Vagina (tissue), 2 donors: Measurements from ENCODE around the gene FITM2. TPM values are rescaled to one million over a fixed set of nuclear protein-coding genes. Genes with fewer than 3 reads are reported as not detected.

Experiments used
- DNase-seq, 2 donors: peaks; one replicate each; pipeline ENCODE4 v3.0.0-alpha.2; 2017; ENCODE audit errors: extremely low spot score in 2 of 2
- H3K27ac ChIP-seq: fragments of 200-600 bp; sonication (generic); one replicate; pipeline ENCODE4 v1.5.1; 2019
- H3K27me3 ChIP-seq: fragments of 200-600 bp; sonication (generic); one replicate; pipeline ENCODE4 v1.5.1; 2019
- H3K36me3 ChIP-seq, 2 donors: fragments of 200-600 bp; sonication (generic); one replicate each; pipeline ENCODE4 v1.5.1; 2017 to 2019
- H3K4me1 ChIP-seq: fragments of 200-600 bp; sonication (generic); one replicate; pipeline ENCODE4 v1.5.1; 2019
- H3K4me3 ChIP-seq, 2 donors: fragments of 200-600 bp; sonication (generic); 1 replicate in 1 of 2; 2 replicates in 1 of 2; pipeline ENCODE4 v1.5.1; 2016 to 2019
- H3K9me3 ChIP-seq: fragments of 200-600 bp; sonication (generic); one replicate; pipeline ENCODE4 v1.5.1; 2019
- CTCF ChIP-seq, 3 experiments: fragments of 450-650 bp in 2 of 3; fragments of 200-600 bp in 1 of 3; sonication (generic) in 1 of 3; IDR thresholded peaks; one replicate each; pipeline ENCODE4 v1.5.1; 2017 to 2019; ENCODE audit warnings: antibody characterized with exemption in 3 of 3, mild to moderate bottlenecking in 2 of 3, moderate library complexity in 2 of 3
- POLR2A ChIP-seq, 2 donors: fragments of 450-650 bp; IDR thresholded peaks; one replicate each; pipeline ENCODE4 v1.6.1; 2017; ENCODE audit warnings: antibody characterized with exemption in 2 of 2, mild to moderate bottlenecking in 2 of 2, moderate library complexity in 2 of 2
- POLR2AphosphoS5 ChIP-seq, 2 donors: sonication (generic); formaldehyde crosslinking; IDR thresholded peaks; one replicate each; pipeline ENCODE4 v1.9.0; 2017; ENCODE audit warnings: antibody characterized with exemption in 2 of 2, mild to moderate bottlenecking in 2 of 2, low read depth in 1 of 2; ENCODE audit not compliant: insufficient read depth in 1 of 2
- intact Hi-C: fragments of 100-400 bp; cut with DNase I; formaldehyde crosslinking; loops from one replicate; pipeline ENCODE4 v1.15.1; 2023
- total RNA-seq: library from RNA; depleted of rRNA; stranded (reverse); fragments of >200 nt; gene quantifications from one replicate; pipeline ENCODE4 v1.2.3, GENCODE V29; 2016

Gene FITM2
- total RNA-seq, 1 donor from 2014 or later, result 7.4 TPM

GRCh38 chr20:44264287-44264686, 46.7 kb downstream of the FITM2 start:
- H3K27me3 ChIP-seq, result no peaks in the 10 kb centered on the region
- no peaks in the 10 kb centered on the region for H3K9me3 ChIP-seq
- H3K4me1 ChIP-seq, result no peaks in the 10 kb centered on the region
- no peak for DNase-seq
- H3K4me3 ChIP-seq, result no peak overlapping the region
- intact Hi-C loops, result no loop called here
- H3K27ac ChIP-seq, result no peak overlapping the region
- no peak for TF ChIP-seq CTCF (IDR thresholded peaks at IDR 0.05)
- TF ChIP-seq POLR2A (IDR thresholded peaks at IDR 0.05), result no peak
- TF ChIP-seq POLR2AphosphoS5 (IDR thresholded peaks at IDR 0.05; ENCODE audit: insufficient read depth in 1 of 2, low read depth in 1 of 2), result no peak
- H3K36me3 ChIP-seq, result no peaks in the 10 kb centered on the region

GRCh38 chr20:44258226-44258890, 52.6 kb downstream of the FITM2 start:
- no peak overlapping the region for H3K27ac ChIP-seq
- H3K4me3 ChIP-seq, result no peak overlapping the region
- no peaks in the 10 kb centered on the region for H3K4me1 ChIP-seq
- intact Hi-C loops, result no loop called here
- no peak for TF ChIP-seq POLR2AphosphoS5 (IDR thresholded peaks at IDR 0.05; ENCODE audit: insufficient read depth in 1 of 2, low read depth in 1 of 2)
- no peak for TF ChIP-seq POLR2A (IDR thresholded peaks at IDR 0.05)
- no peak for TF ChIP-seq CTCF (IDR thresholded peaks at IDR 0.05)
- no peaks in the 10 kb centered on the region for H3K9me3 ChIP-seq
- no peaks in the 10 kb centered on the region for H3K36me3 ChIP-seq
- H3K27me3 ChIP-seq, result no peaks in the 10 kb centered on the region
- no peak for DNase-seq

DNA sequence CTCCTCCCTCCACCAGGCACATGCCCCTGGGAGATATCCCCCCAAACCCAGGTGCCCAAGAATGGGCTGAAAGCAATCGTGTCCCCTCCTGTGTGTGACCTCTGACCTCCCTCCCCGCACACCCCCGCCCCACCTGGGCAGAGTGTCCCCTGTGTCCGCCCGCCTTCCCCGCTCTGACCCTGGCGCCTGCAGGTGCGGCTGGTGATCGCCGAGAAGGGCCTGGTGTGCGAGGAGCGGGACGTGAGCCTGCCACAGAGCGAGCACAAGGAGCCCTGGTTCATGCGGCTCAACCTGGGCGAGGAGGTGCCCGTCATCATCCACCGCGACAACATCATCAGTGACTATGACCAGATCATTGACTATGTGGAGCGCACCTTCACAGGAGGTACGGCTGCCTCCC, 54.0 kb downstream of the FITM2 start:
- Histone ChIP-seq H3K4me1 (no peaks in the 10 kb centered on the region), H3K4me3 (no peak overlapping the region), H3K27me3 (no peaks in the 10 kb centered on the region), H3K36me3 (no peaks in the 10 kb centered on the region), H3K9me3 (no peaks in the 10 kb centered on the region), H3K27ac (no peak overlapping the region)
- TF ChIP-seq POLR2AphosphoS5 (IDR thresholded peaks at IDR 0.05; ENCODE audit: insufficient read depth in 1 of 2, low read depth in 1 of 2) (no peak), CTCF (IDR thresholded peaks at IDR 0.05) (no peak), POLR2A (IDR thresholded peaks at IDR 0.05) (no peak)
- intact Hi-C loops, result no loop called here
- DNase-seq, result no peak

DNA sequence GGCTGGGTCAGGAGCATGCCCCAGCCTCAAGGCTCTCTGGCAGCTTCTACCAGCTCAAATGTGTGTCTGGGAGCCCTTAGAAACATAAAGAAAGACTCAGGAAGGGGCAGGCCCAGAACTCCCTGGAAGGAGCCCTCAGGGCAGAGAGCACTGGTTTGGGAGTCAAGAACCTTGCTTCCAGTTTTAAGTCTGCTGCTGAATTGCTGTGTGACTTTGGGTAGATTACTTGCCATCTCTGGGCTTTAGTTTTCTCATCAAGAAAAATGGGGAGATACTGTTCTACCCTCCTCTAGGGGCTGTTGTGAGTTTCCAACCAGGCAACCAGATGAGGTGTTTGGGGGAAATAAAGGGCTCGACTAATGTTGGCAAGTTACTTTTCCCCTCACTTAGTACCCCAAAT, 55.1 kb downstream of the FITM2 start:
- no peak overlapping the region for H3K27ac ChIP-seq
- no peak for TF ChIP-seq POLR2A (IDR thresholded peaks at IDR 0.05)
- TF ChIP-seq CTCF (IDR thresholded peaks at IDR 0.05), result no peak
- TF ChIP-seq POLR2AphosphoS5 (IDR thresholded peaks at IDR 0.05; ENCODE audit: insufficient read depth in 1 of 2, low read depth in 1 of 2), result no peak
- intact Hi-C loops, result no loop called here

GRCh38 chr20:44254073-44254472, 56.9 kb downstream of the FITM2 start:
- no peak for DNase-seq
- intact Hi-C loops, result no loop called here
- no peaks in the 10 kb centered on the region for H3K36me3 ChIP-seq
- TF ChIP-seq POLR2AphosphoS5 (IDR thresholded peaks at IDR 0.05; ENCODE audit: insufficient read depth in 1 of 2, low read depth in 1 of 2) (no peak), CTCF (IDR thresholded peaks at IDR 0.05) (no peak), POLR2A (IDR thresholded peaks at IDR 0.05) (no peak)
- H3K27ac ChIP-seq, result no peak overlapping the region
- no peaks in the 10 kb centered on the region for H3K9me3 ChIP-seq
- no peaks in the 10 kb centered on the region for H3K4me1 ChIP-seq
- no peaks in the 10 kb centered on the region for H3K27me3 ChIP-seq
- H3K4me3 ChIP-seq, result no peak overlapping the region

More for the DNA sequence above, 55.1 kb downstream of the FITM2 start:
- Histone ChIP-seq H3K4me3 (no peak overlapping the region), H3K9me3 (no peaks in the 10 kb centered on the region), H3K27me3 (no peaks in the 10 kb centered on the region), H3K36me3 (no peaks in the 10 kb centered on the region), H3K4me1 (no peaks in the 10 kb centered on the region)
- no peak for DNase-seq
